UCSD-AML1 (cell line): Measurements from ENCODE around the gene EXOC4.
"Not testable (repeated sequence)": the region's sequence is repeated elsewhere in the genome, so short reads cannot be mapped to it uniquely, and the experiment has no call there.

Source experiments
- DNase-seq: peaks from one replicate; lab custom pipeline; 2025; ENCODE audit not compliant: unreplicated experiment; lab: John Stamatoyannopoulos, UW

Gene EXOC4

DNA sequence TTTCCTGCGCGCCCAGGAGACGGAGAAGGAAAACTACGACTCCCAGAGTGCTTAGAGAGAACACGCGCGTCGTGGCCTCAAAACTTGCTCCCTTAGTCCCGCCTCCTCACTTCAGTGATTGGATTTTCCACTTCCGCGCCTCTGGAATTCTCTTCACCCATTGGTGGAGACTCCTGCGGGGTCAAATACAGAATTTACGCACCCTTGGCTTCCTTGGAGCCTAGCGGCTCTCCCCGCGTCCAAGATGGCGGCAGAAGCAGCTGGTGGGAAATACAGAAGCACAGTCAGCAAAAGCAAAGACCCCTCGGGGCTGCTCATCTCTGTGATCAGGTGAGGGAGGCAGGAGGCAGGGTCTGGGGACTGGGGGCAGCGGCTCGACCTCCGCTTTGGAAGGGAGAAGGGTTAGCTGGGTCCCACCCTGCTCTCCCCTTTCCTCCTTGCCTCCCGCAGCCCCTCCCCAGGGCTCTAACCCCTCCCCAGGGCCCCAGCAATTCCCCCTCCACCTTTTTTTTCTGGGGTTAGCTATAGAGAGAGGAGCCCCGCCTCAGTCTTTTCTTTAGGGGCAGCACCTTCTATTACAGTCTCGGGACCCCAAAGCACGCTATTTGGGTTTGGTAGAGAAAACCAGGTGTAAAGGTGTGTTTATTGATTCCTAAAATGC lies at the start of gene EXOC4:
Gene EXOC4 (plus strand): TSS at position 221 of the 661 bp plus-strand sequence.
- peak; percentile 81 for DNase-seq

DNA sequence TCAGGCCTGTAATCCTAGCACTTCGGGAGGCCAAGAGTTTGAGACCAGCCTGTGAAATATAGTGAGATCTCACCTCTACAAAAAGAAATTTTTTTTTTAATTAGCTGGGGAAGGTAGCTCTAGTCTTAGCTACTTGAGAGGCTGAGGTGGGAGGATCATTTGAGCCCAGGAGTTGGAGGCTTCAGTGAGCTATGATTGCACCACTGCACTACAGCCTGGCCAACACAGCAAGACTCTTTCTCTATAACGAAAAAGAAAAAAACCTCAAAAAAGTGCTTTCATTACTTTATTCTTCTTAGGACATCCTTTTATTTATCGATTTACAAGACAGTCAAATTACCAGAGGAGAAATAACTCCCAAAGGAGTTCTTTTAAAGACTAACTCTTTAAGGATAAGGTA lies 49.4 kb upstream of the EXOC4 start:
- DNase-seq: no peak

DNA sequence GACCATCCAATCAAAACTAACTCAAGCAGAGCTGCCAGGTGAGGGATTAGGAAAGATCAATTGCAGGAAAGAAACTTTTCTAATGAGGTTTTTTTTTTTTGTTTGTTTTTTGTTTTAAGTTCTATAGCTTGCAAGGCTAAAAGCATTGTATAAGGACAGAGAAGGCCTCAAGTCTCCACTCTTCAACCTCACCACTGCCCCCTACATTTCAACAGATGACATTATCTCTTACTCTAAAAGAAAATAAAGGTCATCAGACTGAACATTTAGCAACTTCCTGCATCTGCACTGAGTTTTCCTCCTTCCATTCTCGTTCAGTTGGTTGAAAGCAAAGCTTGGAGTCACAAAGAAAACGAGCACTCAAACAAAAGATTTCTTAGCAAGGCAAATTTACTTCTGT lies 45.2 kb upstream of the EXOC4 start:
- no peak for DNase-seq

DNA sequence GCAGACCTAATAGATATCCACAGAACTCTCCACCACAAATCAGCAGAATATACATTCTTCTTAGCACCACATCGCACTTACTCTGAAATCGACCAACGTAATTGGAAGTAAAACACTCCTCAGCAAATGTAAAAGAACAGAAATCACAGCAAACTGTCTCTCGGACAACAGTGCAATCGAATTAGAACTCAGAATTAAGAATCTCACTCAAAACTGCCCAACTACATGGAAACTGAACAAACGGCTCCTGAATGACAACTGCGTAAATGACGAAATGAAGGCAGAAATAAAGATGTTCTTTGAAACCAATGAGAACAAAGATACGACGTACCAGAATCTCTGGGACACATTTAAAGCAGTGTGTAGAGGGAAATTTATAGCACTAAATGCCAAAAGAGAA lies 42.1 kb upstream of the EXOC4 start:
- not testable (repeated sequence) for DNase-seq

DNA sequence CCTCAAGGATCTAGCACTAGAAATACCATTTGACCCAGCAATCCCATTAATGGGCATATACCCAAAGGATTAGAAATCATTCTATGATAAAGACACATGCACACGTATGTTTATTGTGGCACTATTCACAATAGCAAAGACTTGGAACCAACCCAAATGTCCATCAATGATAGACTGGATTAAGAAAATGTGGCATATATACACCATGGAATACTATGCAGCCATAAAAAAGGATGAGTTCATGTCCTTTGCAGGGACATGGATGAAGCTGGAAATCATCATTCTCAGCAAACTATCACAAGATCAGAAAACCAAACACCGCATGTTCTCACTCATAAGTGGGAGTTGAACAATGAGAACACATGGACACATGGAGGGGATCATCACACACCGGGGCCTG lies 39.1 kb upstream of the EXOC4 start:
- not testable (repeated sequence) for DNase-seq

DNA sequence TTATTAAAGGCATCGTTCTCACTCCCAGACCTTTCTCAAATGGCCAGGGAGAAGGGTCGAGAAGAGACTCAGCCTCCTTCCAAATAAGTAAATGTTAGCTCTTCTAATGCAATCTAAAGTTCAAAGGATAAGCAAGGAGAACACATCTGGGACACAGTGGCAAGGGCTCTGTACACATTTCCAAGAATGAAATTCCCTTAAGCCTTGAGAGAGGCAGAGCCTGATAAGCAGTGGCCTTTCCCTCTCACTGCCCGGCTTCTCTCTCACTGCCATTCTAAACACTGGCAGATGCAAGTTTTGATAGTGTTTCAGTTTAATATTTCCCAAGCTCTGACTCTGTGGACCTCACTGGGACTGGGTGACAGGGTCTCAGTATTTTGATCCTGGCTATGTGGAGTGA lies 35.1 kb upstream of the EXOC4 start:
- DNase-seq: no peak

DNA sequence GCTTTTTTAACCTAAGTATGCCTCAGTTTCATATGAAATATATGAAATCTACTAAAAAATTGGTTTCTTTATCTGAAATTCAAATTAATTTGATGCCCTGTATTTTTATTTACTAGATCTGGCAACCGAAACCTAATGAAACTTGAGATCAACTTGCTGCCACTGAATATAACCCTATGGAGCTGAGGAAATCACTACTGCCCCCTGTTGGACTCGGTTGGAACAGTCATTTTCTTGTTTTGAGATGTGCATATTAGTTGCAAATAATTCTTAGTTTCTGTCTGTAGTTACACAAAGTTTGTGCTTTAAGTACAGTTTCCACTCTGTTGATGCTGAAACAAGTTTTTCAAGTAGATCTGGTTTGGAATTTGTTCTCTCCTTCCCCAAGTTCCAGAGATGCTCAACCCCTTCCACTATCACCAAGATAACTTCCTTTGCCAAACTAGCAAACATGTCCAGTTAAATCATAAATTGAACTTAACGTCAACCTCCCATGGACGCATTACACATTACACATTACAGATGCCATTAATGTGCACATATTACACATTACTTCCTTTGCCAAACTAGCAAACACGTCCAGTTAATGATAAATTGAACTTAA lies 22.2 kb upstream of the EXOC4 start:
- DNase-seq: no peak

DNA sequence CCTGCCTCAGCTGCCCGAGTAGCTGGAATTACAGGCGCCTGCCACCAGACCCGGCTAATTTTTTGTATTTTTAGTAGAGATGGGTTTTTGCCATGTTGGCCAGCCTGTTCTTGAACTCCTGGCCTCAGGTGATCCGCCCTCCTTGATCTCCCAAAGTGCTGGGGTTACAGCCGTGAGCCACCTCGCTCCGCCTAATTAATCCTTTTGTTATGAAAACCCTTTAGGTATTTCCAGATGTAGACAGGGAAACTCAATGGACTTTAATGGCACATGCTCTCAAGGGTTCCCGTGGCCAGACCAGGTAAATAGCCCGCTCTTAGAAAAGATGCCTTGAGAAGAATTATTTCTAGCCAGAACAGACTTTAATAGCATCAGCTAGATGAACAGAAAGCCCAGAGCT lies 19.7 kb upstream of the EXOC4 start:
- no peak for DNase-seq

DNA sequence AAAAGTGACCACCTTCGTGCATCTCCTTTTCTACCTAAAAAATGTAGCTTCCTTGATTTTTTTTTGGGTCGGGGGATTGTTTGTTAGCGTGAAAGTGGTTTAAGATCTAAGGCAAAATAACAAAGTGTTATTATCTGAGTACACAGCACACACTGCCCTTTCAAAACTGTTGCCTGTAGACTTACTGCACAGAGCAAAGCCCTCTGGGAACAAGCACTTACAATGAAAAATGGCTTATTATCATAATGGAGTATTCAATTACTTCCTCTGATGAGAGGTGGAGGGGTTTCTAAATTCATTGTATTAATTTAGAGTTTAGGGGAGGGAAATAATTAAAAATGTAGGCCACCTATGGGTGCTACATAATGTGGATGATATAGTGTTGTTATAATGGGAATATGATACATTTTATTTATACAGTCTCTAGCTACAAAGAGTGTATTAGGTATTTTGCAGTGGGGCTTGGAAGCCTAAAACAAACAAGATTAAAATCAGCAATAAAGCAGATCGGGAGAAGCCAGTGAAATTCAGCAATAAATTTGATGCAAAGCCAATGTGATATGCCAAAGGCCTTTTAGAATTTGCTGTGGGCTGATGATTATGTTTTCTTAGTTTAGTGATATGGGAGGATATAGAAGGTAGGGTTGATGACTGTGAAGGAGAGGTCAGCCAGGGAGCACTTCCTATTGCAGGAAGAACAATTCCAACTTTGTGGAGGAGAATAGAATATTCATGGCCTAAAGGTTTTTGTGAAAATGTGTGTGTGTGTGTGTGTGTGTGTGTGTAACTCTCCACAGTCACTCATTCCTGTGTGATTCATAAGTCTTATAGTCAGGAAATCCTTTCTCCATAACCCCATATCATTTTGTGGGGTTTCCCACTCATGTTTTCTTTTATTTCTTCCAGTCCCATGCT lies 17.7 kb upstream of the EXOC4 start:
- no peak for DNase-seq

DNA sequence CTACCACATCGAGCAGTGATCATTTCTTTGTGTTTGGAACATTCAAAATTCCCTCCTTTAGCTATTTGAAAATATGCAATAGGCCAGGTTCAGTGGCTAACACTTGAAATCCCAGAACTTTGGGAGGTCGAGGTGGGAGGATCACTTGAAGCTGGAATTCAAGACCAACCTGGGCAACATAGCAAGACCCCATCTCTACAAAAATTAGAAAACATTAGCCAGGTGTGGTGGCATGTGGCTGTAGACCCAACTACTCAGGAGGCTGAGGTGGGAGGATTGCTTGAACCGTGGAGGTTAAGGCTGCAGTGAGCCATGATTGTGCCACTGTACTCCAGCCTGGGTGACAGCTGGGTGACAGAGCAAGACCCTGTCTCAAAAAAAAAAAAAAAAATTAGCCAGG lies 15.3 kb upstream of the EXOC4 start:
- DNase-seq: no peak

DNA sequence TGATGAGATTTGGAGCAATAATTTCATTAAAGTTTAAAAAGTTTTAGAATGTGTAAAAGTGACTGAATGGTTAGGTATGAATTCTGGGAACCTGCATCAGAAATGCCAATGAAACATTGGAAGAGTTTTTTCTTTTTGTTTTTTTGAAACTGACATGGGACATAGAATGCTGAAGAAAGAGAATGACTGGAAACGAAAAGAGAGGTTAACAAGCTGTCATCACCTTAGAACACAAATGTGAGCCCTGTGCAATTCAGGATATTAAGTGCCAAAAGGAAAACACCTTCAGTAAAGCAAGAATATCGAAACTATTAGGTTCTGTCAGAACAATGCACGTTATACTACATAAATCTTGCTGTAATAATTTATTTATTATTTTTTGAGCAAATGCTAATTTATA lies 12.6 kb upstream of the EXOC4 start:
- no peak for DNase-seq

DNA sequence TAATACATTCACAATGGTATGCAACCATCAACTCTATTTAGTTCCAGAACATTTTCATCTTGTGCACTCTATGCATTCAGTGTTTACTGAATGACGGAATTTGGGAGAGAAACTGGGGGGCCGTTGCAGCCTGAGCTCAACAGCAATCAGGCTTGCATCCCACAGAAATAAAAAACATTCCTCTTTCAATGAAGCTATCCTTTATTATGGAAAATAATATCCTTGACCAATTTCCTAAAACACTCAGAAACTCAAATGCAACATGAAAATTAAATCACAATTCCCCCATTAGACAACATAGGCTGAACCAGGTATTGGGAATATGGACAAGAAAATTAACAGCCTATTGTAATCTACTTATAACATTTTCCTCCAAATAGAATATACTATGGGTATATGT lies 6.3 kb upstream of the EXOC4 start:
- no peak for DNase-seq

DNA sequence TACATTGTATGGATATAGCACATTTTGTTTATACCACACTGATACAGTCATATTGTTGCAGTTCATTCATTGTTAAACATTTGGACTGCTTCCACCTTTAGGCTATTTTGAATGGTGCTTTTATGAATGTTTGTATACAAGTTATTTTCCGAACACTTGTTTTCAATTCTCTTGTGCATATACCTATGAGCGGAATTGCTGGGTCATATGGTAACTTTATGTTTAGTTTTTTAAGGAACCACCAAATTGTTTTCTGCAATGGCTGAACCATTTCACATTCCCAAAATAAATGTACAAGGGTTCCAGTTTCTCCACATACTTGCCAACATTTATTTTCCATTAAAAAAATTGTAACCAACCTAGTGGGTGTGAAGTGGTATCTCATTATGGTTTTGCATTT lies 4.0 kb upstream of the EXOC4 start:
- no peak for DNase-seq

DNA sequence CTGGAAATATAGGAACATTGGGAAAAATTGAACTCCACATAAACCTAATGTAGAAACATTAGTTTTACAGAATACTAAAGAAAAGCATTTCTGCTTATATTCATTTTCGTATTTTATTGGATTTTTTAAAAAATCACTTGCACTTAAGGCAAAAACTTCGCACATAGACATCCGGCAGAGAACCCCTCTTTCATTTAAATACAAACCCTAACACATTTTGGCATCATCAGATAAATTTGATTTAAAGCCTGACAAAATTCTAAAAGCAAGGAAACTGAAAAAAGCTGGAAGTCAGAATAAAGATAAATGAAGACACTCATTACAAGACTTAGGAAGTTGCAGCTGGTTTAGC lies 396 bp upstream of the EXOC4 start:
- no peak for DNase-seq

DNA sequence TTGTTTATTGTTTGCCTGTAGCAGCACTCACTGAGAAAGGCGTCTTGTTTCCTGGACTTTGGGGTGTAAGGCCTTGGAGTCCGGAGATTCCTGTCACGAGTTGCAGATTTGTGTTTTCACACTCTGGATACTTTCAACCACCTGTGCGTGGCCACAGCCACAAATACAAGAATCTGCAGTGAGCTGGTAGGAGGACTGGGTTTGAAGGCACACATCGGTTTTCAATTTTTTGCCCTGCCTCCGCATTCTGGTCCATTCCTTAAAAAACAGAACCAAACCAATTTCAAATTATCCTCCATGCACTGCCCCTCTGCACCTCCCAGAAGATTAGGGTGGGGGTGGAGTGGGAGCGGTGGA lies 619 bp downstream of the EXOC4 start:
- DNase-seq: no peak

DNA sequence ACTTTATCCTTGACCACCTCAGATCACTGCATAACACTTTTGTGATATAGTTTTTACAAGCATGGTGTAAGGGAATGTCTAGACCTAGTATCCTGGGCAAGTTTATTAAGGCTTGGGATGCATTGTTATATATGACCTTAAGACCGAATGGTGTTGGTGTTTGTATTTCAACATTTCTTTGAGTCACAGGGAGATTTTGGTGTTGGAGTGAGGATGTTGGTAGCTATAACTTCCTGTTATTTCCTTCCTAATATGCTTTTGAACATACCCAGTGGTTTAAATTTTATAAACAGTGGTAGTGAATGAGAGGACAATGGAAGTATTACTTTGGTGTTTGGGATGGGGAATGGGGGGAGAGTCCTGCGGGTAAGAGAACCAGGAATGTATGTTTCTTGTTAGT lies 2.6 kb downstream of the EXOC4 start:
- no peak for DNase-seq

DNA sequence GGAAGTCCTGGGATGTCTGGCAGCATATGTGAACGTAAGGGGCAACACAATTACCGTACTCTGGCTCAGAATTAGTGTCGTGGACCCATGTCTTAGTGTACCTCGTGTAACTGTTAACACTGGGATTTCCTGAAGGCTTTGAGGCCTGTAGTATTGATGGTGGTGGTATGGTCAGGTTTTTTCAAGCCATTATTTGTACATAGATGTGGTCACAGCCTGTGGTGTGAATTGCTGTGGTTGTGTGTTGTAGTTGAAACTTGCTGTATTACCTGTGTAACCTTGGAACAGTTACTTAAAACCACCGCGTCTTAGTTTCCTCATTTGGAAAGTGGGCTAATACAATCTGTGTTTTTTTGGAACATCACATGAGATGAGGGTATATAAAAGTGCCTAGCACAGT lies 5.3 kb downstream of the EXOC4 start:
- DNase-seq: no peak

DNA sequence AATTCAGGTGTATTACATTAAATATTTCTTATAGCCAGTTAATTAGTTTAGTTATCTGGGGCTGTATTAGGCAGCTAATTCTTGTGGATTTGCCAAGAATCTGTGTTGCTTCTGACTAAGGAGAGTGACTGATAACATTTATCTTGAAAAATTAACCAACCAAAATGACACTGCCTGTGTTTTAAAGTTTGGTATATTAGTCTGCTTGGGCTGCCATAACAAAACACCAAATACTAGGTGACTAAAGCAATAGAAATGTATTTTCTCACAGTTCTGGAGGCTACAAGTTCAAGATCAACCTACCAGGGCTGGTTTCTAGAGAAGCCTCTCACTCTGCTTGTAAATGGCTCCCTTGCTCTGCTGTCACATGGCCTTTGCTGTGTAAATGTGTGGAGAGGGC lies 12.9 kb downstream of the EXOC4 start:
- DNase-seq: no peak

DNA sequence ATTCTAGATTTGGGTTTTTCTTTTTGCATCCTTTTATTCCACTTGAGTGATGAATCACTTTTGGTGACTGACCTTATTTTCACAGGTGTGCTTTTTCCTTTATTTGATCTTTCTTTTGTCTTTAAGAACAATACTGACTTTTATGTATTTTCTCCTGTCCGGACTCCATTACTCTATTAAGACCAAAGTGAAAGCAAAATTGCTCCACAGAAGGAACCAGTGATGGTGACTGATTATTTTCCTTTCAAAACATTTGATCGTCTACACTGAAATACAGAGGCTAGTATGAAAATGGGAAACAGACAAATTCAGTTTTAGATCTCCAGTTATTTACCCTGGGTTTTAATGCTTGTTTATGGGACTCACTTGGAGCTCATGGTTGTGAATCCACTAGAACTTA lies 15.5 kb downstream of the EXOC4 start:
- DNase-seq: no peak

DNA sequence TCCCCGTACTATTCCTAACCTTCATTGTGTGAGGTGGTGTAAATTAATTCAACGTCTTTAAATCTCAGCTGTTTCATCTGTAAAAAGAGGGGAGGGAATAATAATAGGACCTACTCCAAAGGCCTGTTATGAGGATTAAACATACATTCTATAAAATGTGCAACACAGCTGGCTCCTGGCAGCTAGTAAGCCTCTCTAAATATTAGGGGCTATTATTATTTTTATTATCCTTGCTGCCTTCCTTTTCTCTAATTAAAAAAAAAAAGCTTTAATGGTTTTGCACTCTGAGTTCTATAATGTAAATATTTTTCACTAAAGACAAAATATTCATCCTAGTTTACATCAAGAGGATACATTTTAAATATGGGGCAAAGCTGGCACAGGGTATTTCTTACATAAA lies 19.5 kb downstream of the EXOC4 start:
- no peak for DNase-seq

DNA sequence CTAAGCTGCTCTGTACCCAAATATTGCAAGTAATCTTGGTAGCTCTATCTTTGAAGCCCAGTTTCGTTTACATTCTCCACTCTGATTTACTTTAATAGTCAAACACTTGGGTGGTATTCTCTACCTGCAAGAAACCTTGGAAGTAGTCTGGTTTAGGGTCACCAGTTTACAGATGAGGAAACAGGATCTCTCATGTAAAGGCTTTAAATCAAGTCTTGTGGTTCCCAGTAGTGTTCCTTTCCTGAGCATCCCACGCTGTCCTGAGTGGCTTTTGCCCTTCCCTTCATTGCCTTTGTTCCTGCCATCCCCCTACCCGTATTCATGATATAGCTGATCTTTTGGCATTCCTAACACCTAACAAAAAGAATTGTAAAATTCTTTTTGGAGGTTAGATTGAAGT lies 20.3 kb downstream of the EXOC4 start:
- no peak for DNase-seq

DNA sequence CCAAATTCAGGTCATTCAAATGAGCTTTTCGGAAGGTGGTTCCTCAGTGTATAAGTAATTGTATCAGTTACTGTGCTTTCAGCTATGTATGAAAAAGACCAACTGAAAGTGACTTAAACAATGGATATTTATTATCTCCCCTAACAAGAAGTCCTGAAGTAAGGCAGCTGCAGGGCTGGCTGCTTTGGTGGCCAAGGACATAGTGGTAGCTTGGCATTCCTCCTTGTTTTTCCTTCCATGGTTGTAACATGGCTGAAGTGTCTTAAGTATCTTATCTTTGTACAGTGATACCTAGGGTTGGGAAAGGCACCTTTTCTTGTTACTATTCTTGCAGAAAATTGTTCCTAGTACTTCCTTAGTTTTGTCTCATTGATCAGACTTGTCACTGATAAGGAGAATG lies 21.4 kb downstream of the EXOC4 start:
- no peak for DNase-seq
